ENCODE data around the gene TIGIT.

TIGIT gene

DNA sequence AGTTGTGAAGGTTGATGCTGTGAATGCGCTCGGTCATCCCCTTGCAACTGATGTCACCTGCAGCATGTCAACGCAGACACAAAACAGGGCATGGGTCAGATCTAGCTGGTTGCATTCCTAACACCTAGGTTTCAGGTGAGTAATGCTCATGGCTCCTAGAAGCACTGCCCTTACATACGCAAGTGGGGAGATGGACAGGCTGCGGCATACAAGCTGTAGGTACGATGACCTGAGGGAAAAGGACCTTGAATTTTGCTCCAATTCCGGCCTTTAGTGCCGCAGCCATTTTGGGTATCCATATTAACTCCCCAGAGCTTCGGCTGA lies 58.0 kb downstream of the TIGIT start:
- DNase-seq (ENCODE audit: low spot score), result no peak

DNA sequence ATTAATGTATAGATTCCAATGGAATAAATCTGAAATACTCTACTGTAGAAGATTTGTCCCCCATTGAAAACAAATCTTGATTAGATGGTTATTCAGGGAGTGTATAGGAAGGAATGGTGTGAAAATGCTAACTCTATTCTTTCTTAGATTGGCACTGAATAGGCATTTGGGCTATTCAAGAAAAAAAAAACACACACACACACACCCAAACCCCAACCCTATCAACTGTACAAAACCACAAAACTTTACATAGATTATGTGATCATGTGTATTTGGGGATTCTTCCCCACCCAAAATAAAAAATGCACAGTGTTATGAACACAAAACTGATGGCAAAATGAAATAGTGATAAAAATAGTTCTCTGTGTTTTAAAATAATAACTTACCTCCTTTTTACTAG lies 61.8 kb downstream of the TIGIT start:
- DNase-seq (ENCODE audit: low spot score), result no peak

DNA sequence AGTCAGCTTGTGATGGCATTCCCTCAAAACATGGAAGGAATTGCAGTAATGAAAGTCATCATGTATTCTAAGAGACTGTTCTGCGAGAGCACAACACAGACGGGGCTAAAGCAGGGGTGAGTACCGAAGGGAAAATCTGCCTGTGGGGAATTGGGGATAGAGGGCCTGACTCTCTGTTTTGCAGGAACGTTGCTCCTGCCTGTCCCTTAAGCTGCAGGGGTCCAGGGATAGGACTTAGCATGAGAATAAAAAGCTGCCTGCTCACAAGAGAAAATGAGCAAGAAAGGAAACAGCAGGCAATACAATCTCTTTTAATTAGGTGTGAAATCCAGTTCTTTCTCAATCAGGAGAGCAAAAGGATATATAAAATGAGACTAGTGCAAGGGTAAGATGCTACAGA lies 62.2 kb downstream of the TIGIT start:
- no peak for DNase-seq (ENCODE audit: low spot score)

DNA sequence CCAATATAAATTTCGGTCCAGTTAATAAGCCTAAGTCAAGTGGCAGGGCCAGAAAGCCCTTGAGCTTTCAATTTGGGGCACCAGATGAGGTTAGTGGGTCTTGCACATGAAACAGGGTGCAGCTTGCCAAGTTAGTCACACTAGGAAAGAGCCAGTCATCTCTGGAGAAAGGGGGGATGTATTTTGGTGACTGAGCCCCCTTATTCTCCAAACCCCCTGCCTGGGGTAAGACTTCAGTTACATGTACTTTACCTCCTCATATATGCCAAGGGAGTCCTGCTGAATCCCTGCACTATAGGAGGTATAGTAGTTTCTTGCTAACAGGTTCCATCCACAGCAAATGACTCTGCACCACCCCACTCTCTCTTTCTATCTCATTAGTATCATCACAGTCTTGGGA lies 62.7 kb downstream of the TIGIT start:
- no peak for DNase-seq (ENCODE audit: low spot score)

Data from putamen (tissue), 1 donor.